Mononuclear cell (primary cell): ENCODE data around the gene PXDC1. TPM values are rescaled to one million over a fixed set of nuclear protein-coding genes. Genes with fewer than 3 reads are reported as not detected.

ENCODE experiments used
- H3K27me3 ChIP-seq: 2 replicates; pipeline ENCODE4 v1.6.0; 2011; ENCODE audit warnings: low read length, control low read depth; ENCODE audit not compliant: insufficient read depth
- H3K4me1 ChIP-seq: 2 replicates; pipeline ENCODE4 v1.5.1; 2011; ENCODE audit warnings: mild to moderate bottlenecking, low read length, control low read depth; ENCODE audit not compliant: insufficient read depth
- H3K4me3 ChIP-seq: 2 replicates; pipeline ENCODE4 v1.5.1; 2011; ENCODE audit warnings: mild to moderate bottlenecking, low read length, moderate library complexity
- H3K9me3 ChIP-seq: 2 replicates; pipeline ENCODE4 v1.5.1; 2011; ENCODE audit warnings: low read depth, mild to moderate bottlenecking, control low read depth, low read length
- total RNA-seq: library from RNA; depleted of rRNA; stranded (reverse); fragments of >200 nt; gene quantifications from one replicate; pipeline ENCODE4 v1.2.3, GENCODE V29; 2012

Gene PXDC1
- total RNA-seq, 1 donor, result 1.6 TPM

DNA sequence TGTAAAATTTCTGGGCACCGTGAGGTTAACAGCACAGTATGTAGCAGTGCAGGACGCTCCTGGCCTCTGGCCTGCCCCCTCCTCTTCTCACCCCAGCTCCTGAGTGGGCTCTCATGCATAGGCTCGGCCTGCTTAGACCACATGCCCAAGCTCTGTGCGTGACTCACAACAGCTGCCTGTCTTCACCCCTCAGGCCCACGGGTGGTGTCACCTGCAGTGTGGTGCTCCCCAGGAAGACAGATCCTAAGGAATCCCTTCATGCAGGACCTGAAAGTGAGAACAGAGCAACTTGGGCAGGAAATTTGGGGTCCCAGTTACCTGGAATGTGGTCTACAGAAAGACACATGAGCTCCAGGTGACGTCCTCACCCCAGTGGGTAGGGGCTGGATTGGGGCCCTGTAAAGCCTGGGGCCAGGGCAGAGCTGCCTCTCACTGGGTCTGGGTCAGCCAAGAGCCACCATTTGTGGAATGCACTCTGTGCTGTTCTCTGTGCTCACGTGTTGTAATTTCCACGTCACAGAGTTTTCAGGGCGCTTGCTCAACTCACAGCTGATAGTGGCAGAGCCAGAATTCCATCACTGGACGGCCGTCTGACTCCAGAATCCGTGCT lies 37.0 kb upstream of the PXDC1 start:
- no peaks in the 10 kb centered on the region for H3K9me3 ChIP-seq
- H3K4me1 ChIP-seq, result no peaks in the 10 kb centered on the region
- H3K4me3 ChIP-seq, result no peak overlapping the region
- no peaks in the 10 kb centered on the region for H3K27me3 ChIP-seq

DNA sequence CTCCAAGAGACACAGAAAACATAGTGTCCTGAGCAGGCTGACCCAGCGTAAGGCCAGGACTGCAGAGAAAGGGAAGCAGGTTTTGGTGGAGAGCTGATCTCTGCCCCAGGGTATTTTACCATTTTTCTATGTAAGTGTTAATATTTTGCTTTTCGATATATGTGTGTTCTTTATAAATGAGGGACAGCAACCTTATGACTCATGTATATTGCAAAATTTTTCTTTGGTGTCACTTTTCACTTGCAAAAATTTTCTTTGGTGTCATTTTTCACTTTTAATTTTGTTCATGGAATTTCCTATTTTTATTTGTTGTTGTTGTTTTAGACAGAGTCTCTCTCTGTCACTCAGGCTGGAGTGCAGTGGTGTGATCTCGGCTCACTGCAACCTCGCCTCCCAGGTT lies 34.6 kb upstream of the PXDC1 start:
- no peaks in the 10 kb centered on the region for H3K27me3 ChIP-seq

DNA sequence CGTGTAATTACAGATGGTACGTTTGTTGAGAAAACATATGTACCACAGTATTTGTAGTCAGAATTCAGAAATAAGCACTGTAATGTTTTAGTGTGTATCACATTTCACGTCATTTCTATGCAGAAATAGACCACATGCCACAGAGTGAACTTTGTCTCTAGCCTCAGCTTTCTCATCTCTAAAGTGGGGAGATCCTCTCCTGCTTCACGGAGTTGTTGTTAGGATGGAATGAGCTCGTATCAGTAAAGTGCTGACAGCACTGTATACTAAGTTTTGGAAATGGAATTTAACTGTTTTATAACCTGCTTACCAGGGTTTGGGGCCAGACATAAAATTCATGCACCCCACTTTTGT lies 34.2 kb upstream of the PXDC1 start:
- Histone ChIP-seq H3K9me3 (no peaks in the 10 kb centered on the region), H3K4me1 (no peaks in the 10 kb centered on the region), H3K4me3 (no peak overlapping the region), H3K27me3 (no peaks in the 10 kb centered on the region)

More for the DNA sequence above, 34.6 kb upstream of the PXDC1 start:
- Histone ChIP-seq H3K9me3 (no peaks in the 10 kb centered on the region), H3K4me3 (no peak overlapping the region), H3K4me1 (no peaks in the 10 kb centered on the region)

DNA sequence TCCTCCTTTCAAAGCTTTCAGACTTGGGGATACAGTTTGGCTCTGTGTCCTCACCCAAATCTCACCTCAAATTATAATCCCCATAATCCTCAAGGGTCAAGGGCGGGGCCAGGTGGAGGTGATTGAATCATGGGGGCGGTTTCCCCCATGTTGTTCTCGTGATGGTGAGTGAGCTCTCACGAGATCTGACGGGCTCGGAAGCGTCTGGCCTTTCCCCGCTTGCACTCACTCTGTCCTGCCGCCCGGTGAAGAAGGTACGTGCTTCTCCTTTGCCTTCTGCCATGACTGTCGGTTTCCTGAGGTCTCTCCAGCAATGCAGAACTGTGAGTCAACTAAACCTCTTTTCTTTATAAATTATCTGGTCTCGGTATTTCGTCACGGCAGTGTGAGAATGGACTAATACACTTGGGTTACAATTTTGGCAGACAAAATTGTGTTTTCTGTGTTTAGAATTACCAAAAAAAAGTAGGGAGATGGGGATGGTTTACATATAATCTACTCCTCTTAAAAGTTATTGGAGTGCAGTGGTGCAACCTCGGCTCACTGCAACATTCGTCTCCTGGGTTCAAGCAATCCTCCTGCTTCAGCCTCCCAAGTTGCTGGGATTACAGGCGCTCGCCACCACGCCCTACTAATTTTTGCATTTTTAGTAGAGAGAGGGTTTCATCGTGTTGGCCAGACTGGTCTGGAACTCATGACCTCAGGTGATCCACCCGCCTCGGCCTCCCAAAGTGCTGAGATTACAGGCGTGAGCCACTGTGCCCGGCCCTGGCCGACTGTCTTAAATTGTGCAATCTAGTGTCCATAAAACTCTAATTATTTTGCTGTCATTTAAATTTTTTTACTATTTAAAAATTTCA lies 33.6 kb upstream of the PXDC1 start:
- Histone ChIP-seq H3K4me3 (no peak overlapping the region), H3K9me3 (no peaks in the 10 kb centered on the region), H3K4me1 (no peaks in the 10 kb centered on the region), H3K27me3 (no peaks in the 10 kb centered on the region)

DNA sequence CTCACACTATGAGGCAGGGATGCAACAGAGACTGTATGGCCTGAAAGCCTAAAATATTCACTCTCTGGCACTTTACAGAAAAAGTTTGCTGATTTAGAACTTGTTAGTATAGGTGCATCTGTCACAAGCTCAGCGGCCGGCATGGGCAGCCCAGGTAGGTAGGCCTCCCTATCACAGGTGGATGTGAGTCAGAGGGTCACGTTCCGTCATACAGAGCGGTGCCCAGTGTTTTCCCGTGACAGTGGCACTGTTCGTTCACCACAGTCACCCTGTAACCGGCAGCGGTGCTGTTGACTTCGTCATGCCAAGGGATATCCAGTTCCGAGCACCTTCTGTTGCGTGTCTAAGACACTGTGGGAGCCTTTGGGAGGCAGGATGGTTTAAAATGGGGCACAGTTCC lies 32.9 kb upstream of the PXDC1 start:
- Histone ChIP-seq H3K4me3 (no peak overlapping the region), H3K4me1 (no peaks in the 10 kb centered on the region), H3K27me3 (no peaks in the 10 kb centered on the region), H3K9me3 (no peaks in the 10 kb centered on the region)

DNA sequence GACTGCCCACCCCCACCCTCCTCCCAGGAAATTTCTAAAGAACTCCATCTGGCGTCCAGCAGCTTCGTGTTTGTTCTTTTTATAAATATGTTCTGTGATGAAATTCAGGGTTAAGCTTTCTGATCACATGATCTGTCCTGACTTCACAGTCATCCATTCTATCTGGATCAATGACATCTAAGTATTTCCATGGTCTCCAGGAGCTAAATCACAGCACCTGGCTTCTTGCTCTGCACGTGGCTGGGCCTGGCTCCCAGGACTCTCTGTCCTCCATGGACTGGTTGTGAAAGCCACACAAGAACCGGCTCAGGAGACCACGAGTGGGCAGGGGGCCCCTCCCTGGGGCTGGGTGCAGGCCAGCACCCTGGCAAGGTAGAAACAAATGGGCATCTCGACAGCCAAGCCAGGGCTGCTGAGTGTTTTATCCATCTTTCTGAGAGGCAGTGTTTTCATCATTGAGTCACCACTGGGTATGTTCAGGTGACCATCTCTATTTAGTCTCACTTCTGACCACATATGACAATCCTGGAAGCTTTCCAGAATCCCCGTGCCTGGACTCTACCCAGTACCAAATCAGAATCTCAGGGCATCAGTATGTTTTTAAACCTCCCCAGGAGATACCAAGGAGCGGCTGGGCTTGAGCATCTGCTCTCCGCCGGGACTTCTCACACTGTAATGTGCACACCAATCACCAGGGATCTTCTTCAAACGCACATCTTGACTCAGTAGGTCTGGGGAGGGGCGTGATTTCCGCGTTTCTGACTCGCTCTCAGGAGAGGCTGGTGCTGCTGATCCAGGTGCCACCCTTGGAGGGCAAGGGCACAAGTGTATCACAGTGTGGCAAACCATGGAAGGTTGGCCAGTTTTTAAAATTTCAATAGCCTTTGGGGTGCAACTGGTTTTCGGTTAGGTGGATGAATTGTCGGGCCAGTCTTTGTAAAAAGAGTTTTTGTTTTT lies 31.6 kb upstream of the PXDC1 start:
- Histone ChIP-seq H3K4me1 (no peaks in the 10 kb centered on the region), H3K4me3 (no peak overlapping the region), H3K27me3 (no peaks in the 10 kb centered on the region), H3K9me3 (no peaks in the 10 kb centered on the region)

DNA sequence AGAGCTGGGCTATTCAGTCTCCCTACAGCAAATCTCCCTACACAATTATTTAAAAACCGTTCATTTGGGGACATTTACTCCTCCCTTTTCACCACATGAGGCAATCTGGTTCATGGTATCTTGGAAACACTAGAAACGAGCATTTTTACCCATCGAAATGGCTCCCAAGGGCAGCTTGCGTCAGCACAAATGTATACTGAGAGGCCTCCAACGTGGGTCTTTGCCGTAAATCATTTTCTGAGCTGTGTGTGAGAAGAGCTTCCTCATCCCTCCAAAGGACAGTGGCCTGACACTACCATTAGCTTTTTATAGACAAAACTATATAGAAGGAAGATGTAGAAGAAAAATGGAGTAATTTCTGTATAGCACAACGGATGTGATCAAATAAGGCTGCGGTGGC lies 30.0 kb upstream of the PXDC1 start:
- H3K9me3 ChIP-seq, result no peaks in the 10 kb centered on the region
- H3K4me1 ChIP-seq, result no peaks in the 10 kb centered on the region
- H3K4me3 ChIP-seq, result no peak overlapping the region
- H3K27me3 ChIP-seq, result no peaks in the 10 kb centered on the region

DNA sequence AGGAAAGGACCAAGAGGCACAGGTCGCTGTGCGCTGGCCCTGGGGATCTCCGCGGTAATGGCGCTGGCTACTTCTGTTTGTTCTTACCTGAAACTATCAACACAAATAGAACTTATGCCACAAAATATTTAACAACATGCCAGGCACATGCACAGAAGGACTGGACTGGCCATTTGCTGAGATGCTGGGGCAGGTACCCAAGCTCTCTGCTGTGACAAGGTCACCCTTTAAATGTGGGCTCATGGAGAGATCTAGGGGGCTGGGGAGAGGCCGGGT lies 28.0 kb upstream of the PXDC1 start:
- no peaks in the 10 kb centered on the region for H3K9me3 ChIP-seq
- H3K27me3 ChIP-seq, result no peaks in the 10 kb centered on the region
- H3K4me3 ChIP-seq, result no peak overlapping the region
- H3K4me1 ChIP-seq, result no peaks in the 10 kb centered on the region

DNA sequence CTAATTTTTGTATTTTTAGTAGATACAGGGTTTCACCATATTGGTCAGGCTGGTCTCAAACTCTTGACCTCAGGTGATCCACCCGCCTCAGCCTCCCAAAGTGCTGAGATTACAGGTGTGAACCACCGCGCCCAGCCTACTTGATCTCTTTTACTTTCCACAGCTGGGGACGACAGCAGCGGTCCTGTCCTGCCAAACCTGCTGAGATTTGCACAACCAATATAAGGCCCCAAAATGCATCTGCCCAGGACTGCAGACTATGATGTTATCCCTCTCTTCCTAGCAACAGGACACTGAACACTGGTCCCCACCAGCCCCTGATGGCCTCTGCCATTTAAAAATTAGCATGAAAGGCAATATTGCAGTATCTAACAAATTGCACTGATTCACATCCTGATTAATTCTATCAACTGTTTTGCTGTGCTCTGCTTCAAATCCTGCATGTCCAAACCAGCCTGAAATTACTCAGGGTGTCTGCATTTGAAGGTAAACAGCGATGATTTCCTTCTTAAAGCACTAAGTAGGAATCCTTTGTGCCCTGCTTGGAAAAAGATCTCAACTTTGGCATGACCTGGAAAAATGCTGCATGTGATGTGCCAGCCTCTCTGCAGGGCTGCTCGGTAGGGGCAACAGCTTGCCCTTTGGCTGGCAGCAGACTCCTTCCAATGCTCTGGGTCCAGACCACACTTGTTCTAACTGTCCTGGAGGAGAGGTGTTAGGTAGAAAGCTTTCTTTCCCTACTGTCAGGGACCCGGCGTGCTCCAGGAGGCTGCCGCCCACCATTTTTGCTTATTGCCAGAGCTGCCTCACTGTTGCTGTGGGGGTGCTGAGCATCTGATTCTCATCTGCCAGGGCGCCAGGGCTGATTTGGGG lies 27.4 kb upstream of the PXDC1 start:
- Histone ChIP-seq H3K4me3 (no peak overlapping the region), H3K27me3 (no peaks in the 10 kb centered on the region), H3K4me1 (no peaks in the 10 kb centered on the region), H3K9me3 (no peaks in the 10 kb centered on the region)

DNA sequence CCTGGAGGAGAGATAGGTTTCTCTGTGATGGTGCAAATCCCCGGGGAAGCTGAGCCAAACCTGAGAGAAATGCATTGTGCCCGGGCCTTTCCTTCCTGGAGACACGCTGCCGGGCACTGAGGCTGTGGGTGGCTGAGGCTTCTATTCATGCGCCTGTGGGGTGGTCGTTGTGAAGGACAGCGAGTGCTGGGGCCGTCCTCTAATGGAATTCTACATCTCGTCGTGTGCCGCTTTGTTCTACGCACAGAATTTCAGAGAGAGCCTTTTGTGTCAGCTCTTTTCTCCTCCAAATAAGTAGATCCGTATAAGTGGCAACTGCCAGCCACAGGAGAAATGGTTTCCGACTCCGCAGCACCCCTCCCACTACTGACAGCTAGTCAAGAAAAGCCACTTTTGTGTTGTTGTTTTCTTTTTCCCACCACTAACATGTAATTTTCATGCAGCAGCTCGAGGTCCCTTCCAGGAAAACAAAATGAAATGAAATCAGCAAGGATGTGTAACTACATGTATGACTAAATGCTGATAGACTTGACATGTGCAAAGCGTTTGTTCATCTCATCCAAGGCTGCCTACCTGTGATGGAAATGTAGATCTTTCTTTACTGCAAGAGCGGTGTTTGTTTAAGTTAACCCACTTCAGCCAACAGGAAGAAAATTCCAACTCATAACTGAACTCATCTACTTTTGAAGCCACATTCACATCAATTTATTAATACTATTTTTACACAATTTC lies 26.4 kb upstream of the PXDC1 start:
- Histone ChIP-seq H3K9me3 (no peaks in the 10 kb centered on the region), H3K4me3 (no peak overlapping the region), H3K27me3 (no peaks in the 10 kb centered on the region), H3K4me1 (no peaks in the 10 kb centered on the region)

DNA sequence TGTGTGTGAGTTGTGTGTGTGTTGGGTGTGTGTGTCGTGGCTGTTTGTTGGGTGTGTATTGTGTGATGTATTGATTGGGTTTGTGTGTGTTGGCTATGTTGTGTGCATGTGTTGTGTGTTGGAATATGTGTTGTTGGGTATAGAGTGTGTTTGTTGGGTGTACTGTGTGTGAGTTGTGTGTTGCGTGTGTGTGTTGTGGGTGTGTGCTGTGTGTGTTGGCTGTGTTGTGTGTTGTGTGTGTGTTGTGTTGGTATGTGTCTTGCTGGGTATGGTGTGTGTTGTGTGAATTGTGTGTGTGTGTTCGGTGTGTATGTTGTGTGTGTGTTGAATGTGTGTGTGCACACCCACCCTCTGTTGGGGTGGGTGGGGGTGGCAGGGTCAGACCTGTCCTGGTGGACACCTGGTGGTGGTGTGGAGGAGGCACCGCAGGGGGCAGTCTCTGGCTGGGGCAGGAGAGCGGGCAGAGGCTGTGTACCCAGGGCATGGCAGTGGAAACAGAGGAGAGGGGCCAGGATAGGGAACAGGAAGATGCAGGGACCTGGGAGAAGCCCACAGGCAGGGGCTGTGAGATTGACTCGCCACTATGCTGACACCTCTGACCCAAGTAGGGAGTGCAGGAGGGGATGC lies 25.5 kb upstream of the PXDC1 start:
- Histone ChIP-seq H3K4me1 (no peaks in the 10 kb centered on the region), H3K27me3 (no peaks in the 10 kb centered on the region), H3K4me3 (no peak overlapping the region), H3K9me3 (no peaks in the 10 kb centered on the region)

DNA sequence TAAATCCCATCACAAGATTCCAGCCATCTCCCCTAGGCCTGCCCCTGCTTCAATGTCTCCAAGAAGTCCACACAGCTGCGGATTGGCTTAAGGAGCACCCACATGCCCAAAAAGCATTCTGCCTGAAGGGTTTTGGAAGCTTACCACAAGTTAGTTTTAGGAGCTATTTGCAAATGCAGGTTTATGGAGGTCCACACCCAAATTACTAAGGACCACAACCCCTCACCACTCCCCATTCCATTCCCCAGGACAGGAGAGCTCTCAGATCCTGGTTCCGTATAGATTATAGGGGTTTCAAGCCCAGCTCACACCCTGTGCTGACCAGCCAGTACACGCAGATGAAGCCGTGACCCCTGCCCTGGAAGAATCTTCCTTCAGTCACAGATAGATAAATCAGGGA lies 24.3 kb upstream of the PXDC1 start:
- no peaks in the 10 kb centered on the region for H3K27me3 ChIP-seq
- H3K9me3 ChIP-seq, result no peaks in the 10 kb centered on the region
- no peak overlapping the region for H3K4me3 ChIP-seq
- H3K4me1 ChIP-seq, result no peaks in the 10 kb centered on the region

DNA sequence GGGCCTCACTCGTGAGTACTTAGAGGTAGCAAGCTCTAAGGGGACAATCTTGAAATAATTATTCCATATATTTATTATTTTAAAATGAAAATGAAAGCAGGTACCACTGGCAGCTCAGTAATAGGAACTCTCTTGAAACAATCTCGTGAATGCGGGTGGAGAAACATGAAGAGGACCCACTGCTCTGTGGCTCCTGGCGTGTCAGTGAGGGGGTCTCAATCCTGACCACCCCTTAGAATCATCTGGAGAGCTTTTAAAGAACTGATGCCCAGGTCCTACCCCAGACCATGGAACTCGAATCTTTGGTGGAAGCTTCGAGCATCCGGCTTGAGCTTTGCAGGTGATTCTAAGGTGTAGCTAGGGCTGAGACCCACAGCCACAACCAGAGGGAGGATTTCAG lies 23.9 kb upstream of the PXDC1 start:
- Histone ChIP-seq H3K4me3 (no peak overlapping the region), H3K9me3 (no peaks in the 10 kb centered on the region), H3K27me3 (no peaks in the 10 kb centered on the region), H3K4me1 (no peaks in the 10 kb centered on the region)
